Natural killer cell (primary cell): ENCODE results near the gene SLC34A3. TPM values are rescaled to one million over a fixed set of nuclear protein-coding genes. Genes with fewer than 3 reads are reported as not detected.
A peak's percentile ranks its signal among the peaks of the same experiment; 100 is the strongest.

Source experiments
- ATAC-seq, 3 donors: fragments of 150-1000 bp in 2 of 3; fragments of 200-7000 bp in 1 of 3; cut with Tn5 transposase; 1 replicate in 1 of 3; 2 replicates in 2 of 3; pipeline ENCODE4 v1.10.0; 2021; ENCODE audit warnings: mild to moderate bottlenecking in 2 of 3, moderate library complexity in 2 of 3
- DNase-seq, 2 donors: peaks; one replicate each; pipeline versions ENCODE4 v3.0.0 to v3.0.0-alpha.2; 2013 to 2021; ENCODE audit warnings: mixed read lengths in 1 of 2
- H3K27ac ChIP-seq: one replicate; pipeline ENCODE4 v1.5.1; 2013; ENCODE audit warnings: mild to moderate bottlenecking, low read length
- H3K27me3 ChIP-seq: one replicate; pipeline ENCODE4 v1.6.1; 2013; ENCODE audit warnings: low read length; ENCODE audit not compliant: control insufficient read depth, insufficient read depth
- H3K36me3 ChIP-seq: one replicate; pipeline ENCODE4 v1.6.1; 2013; ENCODE audit warnings: low read length; ENCODE audit not compliant: control insufficient read depth, insufficient read depth
- H3K4me1 ChIP-seq: one replicate; pipeline ENCODE4 v1.6.1; 2013; ENCODE audit warnings: low read length; ENCODE audit not compliant: control insufficient read depth, insufficient read depth
- H3K4me3 ChIP-seq: one replicate; pipeline ENCODE4 v1.5.1; 2013; ENCODE audit warnings: low read length
- H3K9me3 ChIP-seq: one replicate; pipeline ENCODE4 v1.6.1; 2013; ENCODE audit warnings: low read length; ENCODE audit not compliant: control insufficient read depth, insufficient read depth
- H3K27ac Mint-ChIP-seq, 2 donors: one replicate each; pipeline ENCODE4 v1.8.0; 2022; ENCODE audit warnings: mild to moderate bottlenecking in 2 of 2, mixed read lengths in 2 of 2, moderate library complexity in 1 of 2
- H3K27me3 Mint-ChIP-seq, 2 donors: one replicate each; pipeline ENCODE4 v1.8.0; 2022; ENCODE audit warnings: low read depth in 2 of 2, mixed read lengths in 2 of 2
- H3K36me3 Mint-ChIP-seq: one replicate; pipeline ENCODE4 v1.8.0; 2022; ENCODE audit warnings: mixed read lengths
- H3K4me1 Mint-ChIP-seq, 2 donors: one replicate each; pipeline ENCODE4 v1.8.0; 2022; ENCODE audit warnings: mixed read lengths in 2 of 2
- H3K4me3 Mint-ChIP-seq: one replicate; pipeline ENCODE4 v1.8.0; 2022; ENCODE audit warnings: mild to moderate bottlenecking, moderate library complexity, mixed read lengths
- H3K9me3 Mint-ChIP-seq, 2 donors: one replicate each; pipeline ENCODE4 v1.8.0; 2022; ENCODE audit warnings: mixed read lengths in 2 of 2
- WGBS: methylation state at CpG from one replicate; pipeline ENCODE4 v1.1.7; 2013; ENCODE audit warnings: missing lambda C conversion rate; ENCODE audit not compliant: insufficient coverage; 5-methylcytosine and 5-hydroxymethylcytosine counted together
- intact Hi-C: fragments of 100-400 bp; cut with micrococcal nuclease; formaldehyde crosslinking; loops from one replicate; pipeline ENCODE4 v1.14.2; 2022
- total RNA-seq, 4 donors: library from RNA; stranded (reverse); fragments of 120-200 nt in 1 of 4; gene quantifications; one replicate each; pipeline versions ENCODE4 v1.2.3 to v1.2.4, GENCODE V29; 2013 to 2022
- TF ChIP-seq, protein P1 (sequence below): fragments of 200-600 bp; IDR thresholded peaks from one replicate; pipeline ENCODE4 v1.8.0; 2022; ENCODE audit warnings: antibody characterized with exemption

Gene SLC34A3
- total RNA-seq, 3 donors from 2014 or later (not counting 1 experiment from before 2014, with no cell fraction given) = not detected

- Histone ChIP-seq H3K4me3 (peak within 1 kb of the TSS; percentile 58), H3K36me3 (no peaks in the 10 kb centered on the region), H3K9me3 (no peaks in the 10 kb centered on the region), H3K27ac (peak within 1 kb of the TSS; percentile 84), H3K27me3 (peaks cover 9% of the 10 kb centered on the region), H3K4me1 (peaks cover 31% of the 10 kb centered on the region)
- intact Hi-C loops = loop anchor here (5.0 kb wide), 3 partner anchors 98 to 178 kb away; partner anchors contain the start of gene NPDC1
- ATAC-seq = no peak
- DNase-seq = no peak
- WGBS = 50% methylated on average over 22 of the region's 23 CpGs
- Mint-ChIP-seq H3K4me3 (peak within 1 kb of the TSS; percentile 86), H3K27me3 (peaks cover 0 to 3% of the 10 kb centered on the region in 2 donors), H3K4me1 (peaks cover 5 to 11% of the 10 kb centered on the region in 2 donors), H3K9me3 (no peaks in the 10 kb centered on the region), H3K27ac (peak within 1 kb of the TSS in 1 of 2 donors; percentile 88), H3K36me3 (no peaks in the 10 kb centered on the region)
- TF ChIP-seq, protein P1, sequence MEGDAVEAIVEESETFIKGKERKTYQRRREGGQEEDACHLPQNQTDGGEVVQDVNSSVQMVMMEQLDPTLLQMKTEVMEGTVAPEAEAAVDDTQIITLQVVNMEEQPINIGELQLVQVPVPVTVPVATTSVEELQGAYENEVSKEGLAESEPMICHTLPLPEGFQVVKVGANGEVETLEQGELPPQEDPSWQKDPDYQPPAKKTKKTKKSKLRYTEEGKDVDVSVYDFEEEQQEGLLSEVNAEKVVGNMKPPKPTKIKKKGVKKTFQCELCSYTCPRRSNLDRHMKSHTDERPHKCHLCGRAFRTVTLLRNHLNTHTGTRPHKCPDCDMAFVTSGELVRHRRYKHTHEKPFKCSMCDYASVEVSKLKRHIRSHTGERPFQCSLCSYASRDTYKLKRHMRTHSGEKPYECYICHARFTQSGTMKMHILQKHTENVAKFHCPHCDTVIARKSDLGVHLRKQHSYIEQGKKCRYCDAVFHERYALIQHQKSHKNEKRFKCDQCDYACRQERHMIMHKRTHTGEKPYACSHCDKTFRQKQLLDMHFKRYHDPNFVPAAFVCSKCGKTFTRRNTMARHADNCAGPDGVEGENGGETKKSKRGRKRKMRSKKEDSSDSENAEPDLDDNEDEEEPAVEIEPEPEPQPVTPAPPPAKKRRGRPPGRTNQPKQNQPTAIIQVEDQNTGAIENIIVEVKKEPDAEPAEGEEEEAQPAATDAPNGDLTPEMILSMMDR = no peak
These were observed 5.6 kb upstream of the SLC34A3 start, which contains the start of gene CYSRT1 for GRCh38 chr9:137224830-137225694. CYSRT1 (plus strand) TSS chr9:137225174; CDS start chr9:137225622, 448 bp downstream.

DNA sequence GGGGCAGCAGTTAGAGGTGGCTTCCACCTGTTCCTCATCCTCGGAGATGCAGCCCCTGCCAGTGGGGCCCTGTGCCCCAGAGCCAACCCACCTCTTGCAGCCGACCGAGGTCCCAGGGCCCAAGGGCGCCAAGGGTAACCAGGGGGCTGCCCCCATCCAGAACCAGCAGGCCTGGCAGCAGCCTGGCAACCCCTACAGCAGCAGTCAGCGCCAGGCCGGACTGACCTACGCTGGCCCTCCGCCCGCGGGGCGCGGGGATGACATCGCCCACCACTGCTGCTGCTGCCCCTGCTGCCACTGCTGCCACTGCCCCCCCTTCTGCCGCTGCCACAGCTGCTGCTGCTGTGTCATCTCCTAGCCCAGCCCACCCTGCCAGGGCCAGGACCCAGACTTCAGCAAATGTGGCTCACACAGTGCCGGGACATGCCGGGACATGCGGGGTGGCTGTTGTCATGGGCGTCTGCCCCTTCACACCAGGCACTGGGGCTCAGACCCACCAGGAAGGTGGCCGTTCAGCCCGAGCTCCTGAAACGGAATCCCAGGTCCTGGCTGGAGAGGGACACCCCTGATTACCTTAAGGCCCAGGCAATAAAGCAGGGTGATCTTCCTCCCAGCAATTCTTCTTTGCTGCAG lies 4.9 kb upstream of the SLC34A3 start:
- H3K4me1 ChIP-seq = peaks cover 31% of the 10 kb centered on the region
- Mint-ChIP-seq H3K27ac (no peak overlapping the region), H3K4me3 (no peak overlapping the region), H3K4me1 (peaks cover 5 to 11% of the 10 kb centered on the region in 2 donors), H3K27me3 (peaks cover 0 to 3% of the 10 kb centered on the region in 2 donors), H3K36me3 (no peaks in the 10 kb centered on the region), H3K9me3 (no peaks in the 10 kb centered on the region)
- DNase-seq (no peak), ATAC-seq (no peak)
- WGBS = 83% methylated on average over 21 of the region's 21 CpGs
- H3K27me3 ChIP-seq = peaks cover 9% of the 10 kb centered on the region
- intact Hi-C loops = loop anchor here (5.0 kb wide), 2 partner anchors 109 to 179 kb away; partner anchors contain the start of gene NPDC1
- no peaks in the 10 kb centered on the region for H3K9me3 ChIP-seq
- H3K36me3 ChIP-seq = no peaks in the 10 kb centered on the region
- no peak overlapping the region for H3K4me3 ChIP-seq
- TF ChIP-seq, protein P1 = no peak
- H3K27ac ChIP-seq = no peak overlapping the region

- H3K27ac Mint-ChIP-seq = no peak overlapping the region
- TF ChIP-seq, protein P1 = no peak
- 77% methylated on average over 18 of the region's 18 CpGs for WGBS
These were observed 4.2 kb upstream of the SLC34A3 start for GRCh38 chr9:137226338-137227053.

More at GRCh38 chr9:137226338-137227053, 4.2 kb upstream of the SLC34A3 start:
- DNase-seq (no peak), ATAC-seq (no peak)
- Mint-ChIP-seq H3K36me3 (no peaks in the 10 kb centered on the region), H3K27me3 (peaks cover 0 to 3% of the 10 kb centered on the region in 2 donors), H3K4me1 (peaks cover 5 to 11% of the 10 kb centered on the region in 2 donors), H3K9me3 (no peaks in the 10 kb centered on the region), H3K4me3 (no peak overlapping the region)
- H3K36me3 ChIP-seq = no peaks in the 10 kb centered on the region
- intact Hi-C loops = loop anchor here (5.0 kb wide), 2 partner anchors 109 to 179 kb away; partner anchors contain the start of gene NPDC1
- no peak overlapping the region for H3K27ac ChIP-seq
- H3K27me3 ChIP-seq = peaks cover 9% of the 10 kb centered on the region
- H3K4me1 ChIP-seq = peaks cover 31% of the 10 kb centered on the region
- H3K9me3 ChIP-seq = no peaks in the 10 kb centered on the region
- no peak overlapping the region for H3K4me3 ChIP-seq
